IMR-90 (cell line): ENCODE data around the gene KYNU. TPM values are rescaled to one million over a fixed set of nuclear protein-coding genes. Genes with fewer than 3 reads are reported as not detected.

Experiments
- ATAC-seq: fragments of 200-7000 bp; cut with Tn5 transposase; 2 replicates; pipeline ENCODE4 v1.9.1; 2020; ENCODE audit warnings: low read depth, mild to moderate bottlenecking, moderate library complexity
- BruUV-seq: library from RNA; stranded (reverse); fragments of 400-500 nt; replicated peaks from 2 replicates; lab custom pipeline; 2021; lab: Mats Ljungman, UMichigan
- CTCF ChIA-PET: fragments of 300-600 bp; formaldehyde crosslinking; extraction: SDS; loops from one replicate; lab custom pipeline; 2021; ENCODE audit warnings: antibody characterized with exemption; lab: Yijun Ruan, JAX
- POLR2A ChIA-PET: fragments of 300-600 bp; sonication (Branson Sonifier 250); formaldehyde crosslinking; loops from one replicate; lab custom pipeline; 2022; ENCODE audit warnings: antibody characterized with exemption; ENCODE audit not compliant: unreplicated experiment; lab: Charles Lee
- DNase-seq: peaks from one replicate; pipeline ENCODE4 v3.0.0; 2013
- H2AFZ ChIP-seq: replicated peaks from 2 replicates; pipeline ENCODE3; 2013; ENCODE audit warnings: low read length, mild to moderate bottlenecking; ENCODE audit not compliant: poor library complexity
- H2AK5ac ChIP-seq: 2 replicates; pipeline ENCODE4 v1.6.1; 2013; ENCODE audit warnings: low read depth, low read length, inconsistent platforms
- H2AK9ac ChIP-seq: replicated peaks from 2 replicates; pipeline ENCODE3; 2013; ENCODE audit warnings: mild to moderate bottlenecking, low read depth, low read length, moderate library complexity; ENCODE audit not compliant: poor library complexity
- H2BK120ac ChIP-seq: 2 replicates; pipeline ENCODE4 v1.6.1; 2013; ENCODE audit warnings: low read depth, low read length, inconsistent platforms
- H2BK15ac ChIP-seq: 3 replicates; pipeline ENCODE4 v1.6.1; 2013; ENCODE audit warnings: low read depth, low read length, inconsistent platforms
- H2BK20ac ChIP-seq: 2 replicates; pipeline ENCODE4 v1.6.1; 2013; ENCODE audit warnings: low read depth, mild to moderate bottlenecking, inconsistent platforms, low read length, moderate library complexity
- H2BK5ac ChIP-seq: 2 replicates; pipeline ENCODE4 v1.6.1; 2013; ENCODE audit warnings: mild to moderate bottlenecking, low read depth, low read length, inconsistent platforms; ENCODE audit not compliant: poor library complexity, severe bottlenecking
- H3K14ac ChIP-seq: replicated peaks from 2 replicates; pipeline ENCODE4 v1.6.1; 2013; ENCODE audit warnings: low read depth, low read length, inconsistent platforms
- H3K18ac ChIP-seq: 2 replicates; pipeline ENCODE4 v1.6.1; 2013; ENCODE audit warnings: low read depth, low read length, control low read depth
- H3K23ac ChIP-seq: 2 replicates; pipeline ENCODE4 v1.6.1; 2013; ENCODE audit warnings: low read depth, low read length, inconsistent platforms
- H3K27ac ChIP-seq: 2 replicates; pipeline ENCODE4 v1.5.1; 2013; ENCODE audit warnings: mild to moderate bottlenecking, control low read depth, low read length; ENCODE audit not compliant: insufficient read depth
- H3K27me3 ChIP-seq: 2 replicates; pipeline ENCODE4 v1.6.1; 2013; ENCODE audit warnings: low read length; ENCODE audit not compliant: control insufficient read depth, insufficient read depth
- H3K36me3 ChIP-seq: 2 replicates; pipeline ENCODE4 v1.6.1; 2013; ENCODE audit warnings: low read length, mixed read lengths; ENCODE audit not compliant: control insufficient read depth, insufficient read depth
- H3K4ac ChIP-seq: 2 replicates; pipeline ENCODE4 v1.6.1; 2013; ENCODE audit warnings: low read depth, low read length, inconsistent platforms
- H3K4me1 ChIP-seq: 2 replicates; pipeline ENCODE4 v1.6.1; 2013; ENCODE audit warnings: low read length, mixed read lengths; ENCODE audit not compliant: control insufficient read depth, insufficient read depth
- H3K4me2 ChIP-seq: 2 replicates; pipeline ENCODE4 v1.6.1; 2013; ENCODE audit warnings: low read depth, mild to moderate bottlenecking, control low read depth, low read length, moderate library complexity
- H3K4me3 ChIP-seq: 2 replicates; pipeline ENCODE4 v1.5.1; 2013; ENCODE audit warnings: low read depth, mild to moderate bottlenecking, control low read depth, low read length, moderate library complexity; ENCODE audit not compliant: insufficient read depth
- H3K56ac ChIP-seq: 2 replicates; pipeline ENCODE4 v1.6.1; 2013; ENCODE audit warnings: low read length, inconsistent platforms; ENCODE audit not compliant: insufficient read depth; ENCODE audit errors: extremely low read depth
- H3K79me1 ChIP-seq, 2 experiments: 2 replicates each; pipeline ENCODE4 v1.6.1; 2013; ENCODE audit warnings: low read length in 2 of 2, inconsistent platforms in 1 of 2, low read depth in 1 of 2
- H3K9ac ChIP-seq: 2 replicates; pipeline ENCODE4 v1.6.1; 2013; ENCODE audit warnings: low read depth, low read length, control low read depth
- H3K9me1 ChIP-seq: 2 replicates; pipeline ENCODE4 v1.6.1; 2013; ENCODE audit warnings: low read length, inconsistent platforms; ENCODE audit not compliant: insufficient read depth
- H3K9me3 ChIP-seq: 2 replicates; pipeline ENCODE4 v1.6.1; 2013; ENCODE audit warnings: low read length; ENCODE audit not compliant: control insufficient read depth, insufficient read depth
- H4K20me1 ChIP-seq: 2 replicates; pipeline ENCODE4 v1.6.1; 2013; ENCODE audit warnings: low read length, inconsistent platforms; ENCODE audit not compliant: insufficient read depth
- H4K5ac ChIP-seq: 2 replicates; pipeline ENCODE4 v1.6.1; 2013; ENCODE audit warnings: mild to moderate bottlenecking, low read depth, low read length, control low read depth
- H4K8ac ChIP-seq, 2 experiments: 2 replicates each; pipeline ENCODE4 v1.6.1; 2013; ENCODE audit warnings: low read depth in 2 of 2, low read length in 2 of 2, control low read depth in 1 of 2, inconsistent platforms in 1 of 2
- H4K91ac ChIP-seq: 2 replicates; pipeline ENCODE4 v1.6.1; 2013; ENCODE audit warnings: low read depth, low read length, inconsistent platforms; ENCODE audit not compliant: insufficient read depth
- BHLHE40 ChIP-seq: fragments of 150-350 bp; IDR thresholded peaks from 2 replicates; pipeline ENCODE4 v1.6.1; 2016; ENCODE audit warnings: mild to moderate bottlenecking, low read depth, low read length
- CEBPB ChIP-seq: IDR thresholded peaks from 2 replicates; pipeline ENCODE4 v1.6.1; 2012; ENCODE audit warnings: low read depth, low read length, improper control_type of control experiment
- CHD1 ChIP-seq: IDR thresholded peaks from 2 replicates; pipeline ENCODE4 v1.6.1; 2012; ENCODE audit warnings: low read depth, low read length, improper control_type of control experiment
- MXI1 ChIP-seq: IDR thresholded peaks from 2 replicates; pipeline ENCODE4 v1.6.1; 2012; ENCODE audit warnings: low read depth, mild to moderate bottlenecking, low read length, moderate library complexity, borderline replicate concordance
- NFE2L2 ChIP-seq: fragments of 150-350 bp; IDR thresholded peaks from 2 replicates; pipeline ENCODE4 v1.6.1; 2016; ENCODE audit warnings: low read depth, mild to moderate bottlenecking, low read length
- POLR2A ChIP-seq: IDR thresholded peaks from 2 replicates; pipeline ENCODE4 v1.6.1; 2012; ENCODE audit warnings: mild to moderate bottlenecking, low read depth, low read length
- RAD21 ChIP-seq: IDR thresholded peaks from 2 replicates; pipeline ENCODE4 v1.6.1; 2012; ENCODE audit warnings: low read length, improper control_type of control experiment
- USF2 ChIP-seq: fragments of 150-350 bp; IDR thresholded peaks from 2 replicates; pipeline ENCODE4 v1.6.1; 2017; ENCODE audit warnings: mild to moderate bottlenecking, antibody characterized with exemption, low read length, low read depth
- WGBS, 2 experiments: methylation state at CpG; one replicate each; pipeline versions ENCODE4 v1.1.5 to v1.1.7; 2013; ENCODE audit warnings: missing lambda C conversion rate in 2 of 2; ENCODE audit not compliant: insufficient read length in 1 of 2; ENCODE audit errors: extremely low coverage in 2 of 2; 5-methylcytosine and 5-hydroxymethylcytosine counted together
- dilution Hi-C: fragments of 300-500 bp; cut with HindIII; formaldehyde crosslinking; loops from one replicate; pipeline ENCODE4 v1.14.3; 2018; ENCODE audit warnings: low sequenced_read_pairs; ENCODE audit not compliant: unreplicated experiment
- in situ Hi-C: fragments of 300-500 bp; cut with MboI; formaldehyde crosslinking; loops from 3 replicates; pipeline ENCODE4 v1.14.3; 2019; ENCODE audit warnings: low sequenced_read_pairs, inconsistent platforms, mixed read lengths
- intact Hi-C: fragments of 100-400 bp; cut with micrococcal nuclease; formaldehyde crosslinking; loops from 2 replicates; pipeline ENCODE4 v1.10.0; 2022
- polyA plus RNA-seq, 3 experiments: library from polyadenylated mRNA; depleted of rRNA; stranded (reverse); fragments of >200 nt; gene quantifications; 2 replicates each; pipeline ENCODE4 v1.2.3, GENCODE V29; 2012; ENCODE audit warnings: low replicate concordance in 1 of 3
- total RNA-seq: library from RNA; depleted of rRNA; stranded (reverse); fragments of >200 nt; gene quantifications from 2 replicates; pipeline ENCODE4 v1.2.3, GENCODE V29; 2012
- TF ChIP-seq, protein P1 (sequence below): conservative IDR thresholded peaks from 2 replicates; pipeline ENCODE4 v1.5.1; 2012; ENCODE audit warnings: mild to moderate bottlenecking, low read depth, low read length, improper control_type of control experiment

KYNU gene
- total and polyA plus RNA-seq, 2 of the 4 experiments (the other 2 are of a cell fraction) = 0.75 to 2.9 TPM

DNA sequence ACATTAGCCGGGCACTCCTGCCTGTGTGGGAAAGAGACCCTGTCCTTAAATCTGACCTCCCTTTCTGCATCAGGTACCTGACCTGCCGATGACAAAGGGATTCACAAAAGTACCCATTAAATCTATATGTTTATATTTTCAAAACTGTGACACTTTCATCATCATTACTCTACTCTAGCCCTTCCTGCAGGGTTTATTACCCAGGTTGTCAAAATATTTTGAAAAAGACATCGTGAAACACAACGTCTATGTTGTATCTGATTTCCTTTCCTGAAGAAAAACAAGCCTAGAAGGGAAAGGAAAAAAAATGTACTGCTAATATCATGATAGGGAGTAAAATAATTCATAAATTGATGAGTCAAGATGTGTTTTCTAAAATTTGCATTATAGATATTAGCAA is 15.2 kb upstream of the KYNU start:
- dilution Hi-C loops (no loop called here), in situ Hi-C loops (no loop called here), intact Hi-C loops (loop anchor here (5.0 kb wide), 2 partner anchors 110 to 140 kb away; no protein-coding TSS in a partner anchor)
- Histone ChIP-seq H3K9ac (no peak overlapping the region), H2AFZ (no peak overlapping the region), H4K8ac (no peak overlapping the region), H3K23ac (no peak overlapping the region), H3K4me2 (no peak overlapping the region), H4K5ac (no peak overlapping the region), H3K56ac (no peak overlapping the region), H3K4me1 (peaks cover 8% of the 10 kb centered on the region), H2BK20ac (no peak overlapping the region), H3K9me3 (no peaks in the 10 kb centered on the region), H2BK5ac (no peak overlapping the region), H3K9me1 (no peaks in the 10 kb centered on the region), H3K79me1 (no peaks in the 10 kb centered on the region), H2AK9ac (no peak overlapping the region), H4K20me1 (no peaks in the 10 kb centered on the region), H3K27me3 (no peaks in the 10 kb centered on the region), H3K4me3 (no peak overlapping the region), H2BK120ac (no peak overlapping the region), H3K18ac (peak overlapping the region; percentile 49; the same call in 1 of the 2 replicates), H2AK5ac (no peak overlapping the region), H3K27ac (no peak overlapping the region), H3K4ac (no peak overlapping the region; the same call in 1 of the 2 replicates), H4K91ac (no peak overlapping the region), H3K14ac (no peak overlapping the region), H2BK15ac (no peak overlapping the region), H3K36me3 (no peaks in the 10 kb centered on the region)
- CTCF ChIA-PET = no interaction called here
- POLR2A ChIA-PET = no interaction called here
- no peak for DNase-seq
- TF ChIP-seq POLR2A (no peak), BHLHE40 (no peak), CHD1 (no peak), NFE2L2 (no peak), USF2 (no peak), RAD21 (no peak), MXI1 (no peak), CEBPB (no peak)
- TF ChIP-seq, protein P1, sequence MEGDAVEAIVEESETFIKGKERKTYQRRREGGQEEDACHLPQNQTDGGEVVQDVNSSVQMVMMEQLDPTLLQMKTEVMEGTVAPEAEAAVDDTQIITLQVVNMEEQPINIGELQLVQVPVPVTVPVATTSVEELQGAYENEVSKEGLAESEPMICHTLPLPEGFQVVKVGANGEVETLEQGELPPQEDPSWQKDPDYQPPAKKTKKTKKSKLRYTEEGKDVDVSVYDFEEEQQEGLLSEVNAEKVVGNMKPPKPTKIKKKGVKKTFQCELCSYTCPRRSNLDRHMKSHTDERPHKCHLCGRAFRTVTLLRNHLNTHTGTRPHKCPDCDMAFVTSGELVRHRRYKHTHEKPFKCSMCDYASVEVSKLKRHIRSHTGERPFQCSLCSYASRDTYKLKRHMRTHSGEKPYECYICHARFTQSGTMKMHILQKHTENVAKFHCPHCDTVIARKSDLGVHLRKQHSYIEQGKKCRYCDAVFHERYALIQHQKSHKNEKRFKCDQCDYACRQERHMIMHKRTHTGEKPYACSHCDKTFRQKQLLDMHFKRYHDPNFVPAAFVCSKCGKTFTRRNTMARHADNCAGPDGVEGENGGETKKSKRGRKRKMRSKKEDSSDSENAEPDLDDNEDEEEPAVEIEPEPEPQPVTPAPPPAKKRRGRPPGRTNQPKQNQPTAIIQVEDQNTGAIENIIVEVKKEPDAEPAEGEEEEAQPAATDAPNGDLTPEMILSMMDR = no peak
- BruUV-seq = no TSS peak
- no CpG with 5 or more reads among the region's 4 CpGs for WGBS, 2 experiments
- ATAC-seq = no peak
